NCI-H2107 treated with DMSO at 0.1 percent for 48 hours (cell line): ENCODE results near the gene SLC16A10.
"Not testable (repeated sequence)": the region's sequence is repeated elsewhere in the genome, so short reads cannot be mapped to it uniquely, and the experiment has no call there.

Experiments used
- DNase-seq: peaks from one replicate; lab custom pipeline; 2025; ENCODE audit not compliant: unreplicated experiment; lab: John Stamatoyannopoulos, UW

The SLC16A10 gene

DNA sequence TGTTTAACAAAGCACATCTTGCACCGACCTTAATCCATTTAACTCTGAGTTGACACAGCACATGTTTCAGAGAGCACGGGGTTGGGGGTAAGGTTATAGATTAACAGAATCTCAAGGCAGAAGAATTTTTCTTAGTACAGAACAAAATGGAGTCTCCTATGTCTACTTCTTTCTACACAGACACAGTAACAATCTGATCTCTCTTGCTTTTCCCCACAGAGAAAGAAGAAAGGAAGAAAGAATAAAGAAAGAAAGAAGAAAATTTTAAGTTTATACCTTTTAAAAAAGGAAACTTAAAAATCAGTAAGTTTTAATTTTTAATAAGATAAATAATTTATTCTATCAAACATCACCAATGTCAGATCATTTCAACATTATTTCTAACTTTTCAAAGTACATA, 168.5 kb downstream of the SLC16A10 start:
- not testable (repeated sequence) for DNase-seq

DNA sequence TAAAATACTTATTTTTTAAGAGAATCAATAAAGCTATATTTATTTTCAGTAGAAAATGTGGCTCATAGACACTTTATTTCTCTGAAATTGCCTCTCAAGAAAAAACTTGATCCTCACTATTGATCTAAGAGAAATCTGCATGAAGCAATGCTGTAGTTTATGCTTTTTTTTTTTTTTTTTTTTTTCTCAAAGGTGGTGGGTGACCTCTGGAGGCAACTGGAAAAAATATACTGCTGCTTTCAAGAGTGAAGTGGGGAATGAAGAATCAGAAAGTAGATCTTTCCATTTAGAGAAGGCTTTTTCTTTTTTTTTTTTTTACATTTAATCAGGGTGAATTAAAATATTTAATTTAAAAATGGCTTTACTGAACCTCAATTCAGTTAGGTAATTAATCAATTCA, 169.3 kb downstream of the SLC16A10 start:
- DNase-seq: no peak

DNA sequence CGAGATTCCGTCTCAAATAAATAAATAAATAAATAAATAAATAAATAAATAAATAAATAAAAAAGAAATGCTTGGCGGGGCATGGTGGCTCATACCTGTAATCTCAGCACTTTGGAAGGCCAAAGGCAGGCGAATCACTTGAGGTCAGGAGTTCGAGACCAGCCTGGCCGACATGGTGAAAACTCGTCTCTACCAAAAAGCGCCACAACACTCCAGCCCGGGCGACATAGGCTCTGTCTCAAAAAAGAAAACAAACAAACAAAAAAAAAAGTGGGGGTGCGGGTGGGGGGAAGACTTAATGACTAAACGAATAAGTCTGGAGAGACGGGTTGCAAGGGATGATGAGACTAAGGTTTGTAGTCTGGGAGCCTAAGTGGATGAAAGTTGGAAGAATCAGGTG, 170.7 kb downstream of the SLC16A10 start:
- DNase-seq: no peak

DNA sequence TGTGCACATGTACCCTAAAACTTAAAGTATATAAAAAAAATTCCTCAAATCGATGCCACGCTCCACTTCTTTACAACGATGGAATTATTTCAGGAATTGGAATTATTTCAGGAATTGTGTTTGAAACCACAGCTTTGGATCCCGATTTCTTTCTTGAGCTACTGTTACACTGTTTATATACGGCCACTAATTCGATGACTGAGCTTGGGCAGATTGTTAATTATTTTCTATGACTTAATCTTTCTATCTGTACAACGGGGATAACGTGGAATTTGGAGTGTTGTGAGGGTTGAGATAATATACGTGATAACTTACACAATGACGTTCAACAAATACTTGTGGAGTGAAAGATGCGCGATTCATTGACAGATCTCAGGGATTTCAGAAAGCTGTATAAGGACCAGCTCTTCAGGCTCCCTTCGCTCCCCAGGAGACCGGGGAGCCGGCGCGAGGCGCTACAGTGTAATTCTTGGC, 171.3 kb downstream of the SLC16A10 start:
- DNase-seq: no peak

DNA sequence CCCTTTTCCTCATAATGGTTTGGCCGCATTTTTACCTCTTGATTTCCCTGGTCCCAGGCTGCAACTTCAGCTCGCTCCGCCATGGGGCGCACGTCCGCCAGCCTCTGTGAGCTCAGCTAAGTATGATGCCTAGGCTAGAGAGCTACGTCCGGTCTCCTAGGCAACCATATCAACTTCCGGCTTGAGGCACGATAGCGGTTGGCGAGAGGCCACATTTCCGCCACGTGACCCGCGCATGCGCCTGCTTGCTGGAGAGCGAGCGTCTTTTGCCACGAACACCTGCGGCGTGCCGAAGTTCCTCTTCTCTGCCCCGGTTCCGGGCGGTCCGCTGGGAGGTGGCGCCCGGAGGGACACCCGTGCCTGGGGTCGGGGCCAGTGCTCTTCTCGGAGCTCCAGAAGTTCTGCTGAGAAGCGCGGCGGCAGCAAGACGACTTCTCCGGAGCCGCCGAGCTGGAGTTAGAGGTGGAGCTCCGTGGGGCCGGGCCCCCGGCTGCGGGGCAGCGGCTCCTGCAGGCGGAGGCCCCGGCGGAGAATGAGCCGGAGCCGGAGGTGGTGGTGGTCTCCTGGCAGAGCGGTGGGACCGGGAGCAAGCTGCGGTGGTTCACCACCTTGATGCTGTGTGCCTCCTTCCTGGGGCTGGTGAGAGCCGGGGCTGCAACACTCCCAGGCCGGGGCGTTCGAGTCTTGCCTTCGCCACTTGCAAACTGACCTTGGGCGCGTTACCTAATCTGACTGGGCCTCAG, 172.0 kb downstream of the SLC16A10 start:
- DNase-seq: peak; percentile 97

DNA sequence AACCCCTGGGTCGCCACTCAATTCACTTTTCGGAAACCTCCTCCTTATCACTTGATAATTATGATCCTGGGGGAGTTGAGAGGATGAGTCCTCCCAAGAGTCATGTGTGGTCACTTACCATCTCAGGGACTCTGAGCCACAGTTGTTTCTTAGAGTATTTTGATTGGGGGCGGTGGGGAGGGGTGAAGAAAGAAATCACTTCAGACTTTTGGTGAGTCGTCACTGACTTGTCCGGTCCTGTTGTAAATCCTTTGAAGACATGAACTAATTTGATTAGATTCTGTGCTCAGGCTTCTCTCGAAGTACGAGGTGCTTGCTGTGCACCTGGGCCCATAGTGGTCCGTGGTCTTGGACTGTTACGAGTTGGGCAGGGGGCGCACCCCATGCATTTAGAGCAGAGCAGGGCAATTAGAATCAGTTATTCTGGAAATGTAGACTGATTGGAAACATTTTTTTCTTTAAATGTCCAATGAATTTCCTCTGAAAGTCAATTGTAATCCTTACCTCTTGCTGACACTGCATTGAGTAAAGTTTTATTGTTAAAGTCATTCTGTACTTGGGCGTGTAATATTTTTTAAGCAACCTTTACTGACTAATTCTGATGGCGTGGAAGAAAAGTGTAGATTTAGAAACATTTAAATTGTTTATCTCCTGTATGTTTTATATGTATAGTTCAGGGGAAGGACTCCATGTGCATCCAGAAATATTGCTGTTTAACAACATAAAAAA, 173.4 kb downstream of the SLC16A10 start:
- DNase-seq: no peak

DNA sequence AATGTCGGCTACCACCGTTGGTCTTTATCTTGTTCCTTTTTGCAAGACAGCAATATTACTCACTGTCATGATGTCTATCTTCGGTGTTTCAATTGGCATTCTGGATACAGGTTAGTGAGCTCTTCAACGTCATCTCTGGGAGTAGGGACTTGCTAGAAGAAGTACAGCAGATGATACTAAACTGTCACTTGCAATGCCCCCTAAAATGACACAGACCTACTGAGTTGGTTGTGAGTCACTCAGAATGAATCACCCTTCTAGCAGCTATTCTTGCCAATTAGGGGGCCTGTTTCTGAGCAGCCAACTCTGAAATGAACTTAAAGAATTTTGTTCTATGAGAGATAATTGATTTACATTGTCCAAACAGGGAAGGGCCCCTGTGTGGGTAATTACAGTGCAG, 176.5 kb downstream of the SLC16A10 start:
- DNase-seq: no peak

DNA sequence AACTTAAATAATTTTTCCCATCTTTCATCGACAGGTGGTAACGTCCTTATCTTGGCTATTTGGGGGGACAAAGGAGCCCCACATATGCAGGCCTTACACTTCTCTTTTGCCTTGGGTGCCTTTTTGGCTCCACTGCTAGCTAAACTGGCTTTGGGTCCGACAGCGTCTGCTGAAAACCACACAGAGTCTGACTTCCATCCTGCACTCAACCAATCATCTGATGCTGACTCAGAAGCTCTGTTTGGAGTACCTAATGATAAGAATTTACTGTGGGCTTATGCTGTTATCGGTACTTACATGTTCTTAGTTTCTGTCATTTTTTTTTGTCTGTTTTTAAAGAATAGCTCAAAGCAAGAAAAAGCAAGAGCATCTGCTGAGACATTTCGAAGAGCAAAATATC, 178.5 kb downstream of the SLC16A10 start:
- no peak for DNase-seq

DNA sequence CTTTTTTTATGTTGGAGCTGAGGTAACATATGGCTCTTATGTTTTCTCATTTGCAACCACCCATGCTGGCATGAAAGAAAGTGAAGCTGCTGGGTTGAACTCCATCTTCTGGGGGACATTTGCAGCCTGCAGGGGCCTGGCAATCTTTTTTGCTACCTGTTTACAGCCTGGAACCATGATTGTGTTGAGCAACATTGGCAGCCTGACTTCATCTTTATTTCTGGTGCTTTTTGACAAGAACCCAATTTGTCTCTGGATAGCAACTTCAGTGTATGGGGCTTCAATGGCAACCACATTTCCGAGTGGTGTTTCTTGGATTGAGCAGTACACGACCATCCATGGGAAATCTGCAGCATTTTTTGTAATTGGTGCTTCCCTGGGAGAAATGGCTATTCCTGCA, 179.0 kb downstream of the SLC16A10 start:
- DNase-seq: no peak

DNA sequence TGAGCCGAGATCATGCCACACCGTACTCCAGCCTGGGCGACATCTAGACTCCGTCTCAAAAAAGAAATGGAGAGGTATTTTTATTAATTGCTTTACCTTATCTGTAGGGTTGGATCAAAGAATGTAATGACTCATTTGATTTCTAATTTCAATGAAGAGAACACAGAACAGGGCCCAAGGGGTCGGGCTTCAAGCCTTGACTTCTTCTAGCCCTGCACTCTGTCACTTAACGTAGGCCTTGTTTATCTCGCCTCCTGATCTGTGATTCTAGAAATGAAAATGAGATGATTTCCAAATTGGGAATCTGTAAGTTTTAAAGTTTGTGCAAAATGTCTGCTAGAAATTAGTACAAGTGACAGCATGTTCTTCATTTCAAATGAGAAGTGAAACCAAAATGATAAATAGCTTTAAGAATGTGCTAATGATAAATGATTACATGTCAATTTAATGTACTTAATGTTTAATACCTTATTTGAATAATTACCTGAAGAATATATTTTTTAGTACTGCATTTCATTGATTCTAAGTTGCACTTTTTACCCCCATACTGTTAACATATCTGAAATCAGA, 180.5 kb downstream of the SLC16A10 start:
- no peak for DNase-seq

DNA sequence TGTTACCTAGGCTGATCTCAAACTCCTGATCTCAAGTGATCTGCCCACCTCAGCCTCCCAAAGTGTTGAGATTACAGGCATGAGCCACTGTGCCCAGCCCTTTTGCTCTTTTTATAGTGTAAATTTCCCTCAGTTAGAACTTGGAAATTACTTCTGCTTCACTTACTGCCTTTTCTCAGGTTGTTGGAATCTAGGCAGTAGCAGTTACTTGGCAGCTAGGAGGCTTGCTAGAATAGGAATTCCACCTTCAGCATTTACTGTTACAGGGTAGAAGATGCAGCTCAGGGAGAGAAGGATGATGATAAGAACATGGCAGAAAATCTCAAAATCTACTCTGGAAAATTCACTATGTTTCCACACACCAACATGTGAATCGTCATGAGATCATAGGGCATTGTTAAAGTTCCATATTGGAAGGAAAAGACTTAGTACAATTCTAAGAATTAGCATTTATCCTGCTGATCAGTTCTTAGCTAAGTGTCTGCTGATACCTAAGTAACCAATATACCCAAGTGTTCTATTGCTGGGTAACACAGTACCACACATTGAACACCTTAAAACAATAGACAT, 182.2 kb downstream of the SLC16A10 start:
- DNase-seq: no peak

DNA sequence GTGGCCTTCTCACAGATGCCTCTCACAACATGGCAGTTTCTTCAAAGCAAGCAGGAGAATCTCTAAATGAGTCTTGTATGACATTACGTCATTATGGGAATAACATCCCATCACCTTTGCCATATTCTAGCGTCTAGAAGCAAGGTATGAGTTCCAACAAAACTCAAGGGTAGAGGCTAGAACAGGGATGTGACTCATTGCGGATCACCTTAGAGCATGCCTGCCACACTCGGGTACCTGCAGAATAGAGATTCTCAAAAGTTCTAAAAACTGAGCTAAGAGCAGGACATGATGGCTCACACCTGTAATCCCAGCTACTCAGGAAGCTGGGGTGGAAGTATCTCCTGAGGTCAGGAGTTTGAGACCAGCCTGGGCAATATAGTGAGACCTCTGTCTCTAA, 182.8 kb downstream of the SLC16A10 start:
- DNase-seq: no peak

DNA sequence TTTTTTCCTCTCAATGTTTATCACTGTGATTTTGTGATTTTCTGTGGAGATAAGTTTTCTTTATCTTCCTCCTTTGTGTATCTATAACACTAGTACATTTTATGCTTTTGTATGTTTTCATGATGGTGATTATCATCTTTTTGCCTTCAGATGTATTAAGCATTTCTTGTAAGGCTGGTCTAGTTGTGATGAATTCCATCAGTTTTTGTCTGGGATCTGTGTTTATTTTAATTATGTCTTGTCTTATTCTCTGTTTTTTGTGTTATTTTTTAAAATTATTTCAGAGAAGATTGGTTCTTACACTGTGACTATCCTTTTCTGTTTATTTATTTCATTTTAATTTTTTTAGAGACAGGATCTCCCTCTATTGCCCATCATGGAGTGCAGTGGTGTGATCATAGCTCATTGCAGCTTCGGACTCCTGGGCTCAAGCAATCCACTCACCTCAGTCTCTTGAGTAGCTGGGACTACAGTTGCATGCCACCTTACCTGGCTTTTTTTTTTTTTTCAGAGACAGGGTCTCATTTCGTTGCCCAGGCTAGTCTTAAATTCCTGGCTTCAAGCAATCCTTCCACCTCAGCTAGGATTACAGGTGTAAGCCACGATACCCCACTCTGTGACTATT, 187.4 kb downstream of the SLC16A10 start:
- DNase-seq: no peak

DNA sequence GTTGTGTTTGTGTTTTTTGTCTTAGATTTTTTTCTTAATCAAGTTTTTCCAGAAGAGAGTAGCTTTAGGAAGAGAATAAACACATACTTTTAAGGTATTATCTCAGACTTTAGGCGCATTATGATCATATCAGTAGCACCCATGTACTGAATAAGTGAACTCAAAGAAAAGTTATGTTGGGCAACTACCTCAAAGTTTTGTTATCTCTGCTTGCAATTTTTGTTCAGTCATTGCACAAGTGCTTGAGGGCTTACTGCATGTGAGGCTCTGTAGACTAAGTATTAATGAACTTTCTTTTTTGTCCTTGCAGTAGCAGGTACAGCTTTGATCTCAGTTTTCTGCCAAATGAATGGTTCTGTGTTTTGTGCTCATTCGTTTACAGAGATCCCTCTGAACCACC, 189.0 kb downstream of the SLC16A10 start:
- no peak for DNase-seq

DNA sequence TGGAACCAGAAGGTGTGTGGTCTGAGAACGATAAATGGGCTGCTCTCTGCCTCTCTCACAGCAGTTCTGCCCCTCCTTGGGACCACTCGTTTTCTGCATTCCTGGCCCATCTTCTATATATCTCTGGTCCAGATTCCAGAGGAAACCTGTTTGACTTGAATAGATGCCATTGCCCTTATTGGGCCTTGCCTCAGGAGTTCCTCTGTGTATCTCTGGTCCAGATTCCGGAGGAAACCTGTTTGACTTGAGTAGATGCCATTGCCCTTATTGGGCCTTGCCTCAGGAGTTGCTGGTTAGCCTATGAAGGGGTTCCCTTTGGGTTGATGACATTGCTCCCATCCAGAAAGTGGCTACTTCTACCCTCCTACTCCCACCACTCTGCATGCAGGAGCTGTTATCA, 189.4 kb downstream of the SLC16A10 start:
- DNase-seq: no peak

DNA sequence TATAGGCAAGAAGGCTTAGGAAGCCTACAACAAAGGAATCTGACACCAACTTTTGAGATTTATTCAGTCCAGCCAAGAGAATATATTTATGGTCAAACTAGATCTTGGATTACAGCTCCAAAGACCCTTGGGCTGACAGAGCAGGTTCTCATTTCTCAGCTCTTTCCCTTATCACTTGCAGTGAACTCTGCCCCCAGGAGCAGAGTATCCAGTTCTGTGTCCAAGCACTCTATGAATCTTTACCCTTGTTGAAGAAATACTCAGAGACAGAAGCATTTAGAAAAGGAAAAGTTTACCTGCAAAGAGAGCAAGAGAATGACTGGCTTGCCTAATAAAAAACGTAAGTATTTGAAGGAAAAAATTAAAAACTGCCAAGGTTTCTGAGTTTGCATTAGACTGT, 190.5 kb downstream of the SLC16A10 start:
- no peak for DNase-seq

DNA sequence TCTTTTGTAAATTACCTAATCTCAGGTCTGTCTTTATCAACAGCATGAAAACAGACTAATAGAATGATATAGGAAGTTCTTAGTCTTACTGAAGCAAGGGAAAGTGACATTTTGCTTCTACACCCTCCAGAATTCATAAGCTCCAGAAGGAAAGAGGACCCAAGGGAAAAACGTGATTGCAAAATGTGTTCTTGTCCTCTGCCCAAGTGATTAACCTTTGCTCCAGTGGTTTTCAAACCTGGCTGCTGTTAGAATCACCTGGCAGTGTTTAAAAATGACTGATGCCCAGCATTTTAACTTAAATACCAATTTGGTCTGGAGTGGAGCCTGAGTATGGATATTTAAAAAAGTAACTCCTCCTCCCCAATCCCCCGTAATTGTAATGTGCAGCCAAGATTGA, 191.4 kb downstream of the SLC16A10 start:
- no peak for DNase-seq

DNA sequence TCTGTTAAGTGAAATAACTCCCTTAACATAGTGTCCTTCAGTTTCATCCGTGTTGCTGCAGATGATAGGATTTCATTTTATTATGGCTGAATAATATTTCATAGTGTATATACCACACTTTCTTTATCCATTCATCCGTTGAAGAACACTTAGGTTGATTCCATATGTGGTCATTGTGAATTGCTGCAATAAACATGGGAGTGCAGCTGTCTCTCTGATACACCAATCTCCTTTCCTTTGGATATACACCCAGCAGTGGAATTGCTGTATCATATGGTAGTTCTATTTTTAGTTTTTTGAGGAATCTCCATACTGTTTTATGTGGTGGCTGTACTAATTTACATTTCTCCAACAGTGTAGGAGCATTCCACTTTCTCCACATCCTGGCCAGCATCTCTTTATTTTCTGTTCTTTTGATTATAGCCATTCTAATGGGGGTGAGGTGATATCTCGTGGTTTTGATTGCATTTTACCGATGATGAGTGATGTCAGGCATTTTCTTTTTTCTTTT, 193.2 kb downstream of the SLC16A10 start:
- no peak for DNase-seq
